T-helper 2 cell (primary cell): Measurements from ENCODE around the gene JAM2.

Experiments used
- DNase-seq, 5 experiments: peaks; one replicate each; pipeline versions ENCODE4 v3.0.0 to v3.0.0-alpha.2; 2012 to 2022

JAM2 gene

DNA sequence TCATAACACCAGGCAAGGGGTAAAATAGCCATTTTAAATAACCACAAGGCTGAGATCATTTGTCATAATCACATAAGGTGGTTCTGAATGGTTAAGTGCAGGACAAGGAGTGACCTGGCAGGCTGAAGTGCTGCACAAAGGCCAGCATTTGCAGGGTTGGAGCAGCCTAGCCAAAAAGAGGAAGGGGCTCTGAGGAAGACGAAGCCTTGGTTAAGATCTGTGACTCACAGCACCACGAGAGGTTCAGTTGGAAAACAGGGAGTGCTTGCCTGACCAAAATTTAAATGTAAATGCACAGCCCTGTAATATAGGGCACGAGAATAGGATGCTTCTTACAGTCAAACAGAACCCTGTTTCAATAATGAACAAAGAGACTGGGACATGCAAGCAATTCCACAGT is 83.6 kb downstream of the JAM2 start:
- no peak for DNase-seq

DNA sequence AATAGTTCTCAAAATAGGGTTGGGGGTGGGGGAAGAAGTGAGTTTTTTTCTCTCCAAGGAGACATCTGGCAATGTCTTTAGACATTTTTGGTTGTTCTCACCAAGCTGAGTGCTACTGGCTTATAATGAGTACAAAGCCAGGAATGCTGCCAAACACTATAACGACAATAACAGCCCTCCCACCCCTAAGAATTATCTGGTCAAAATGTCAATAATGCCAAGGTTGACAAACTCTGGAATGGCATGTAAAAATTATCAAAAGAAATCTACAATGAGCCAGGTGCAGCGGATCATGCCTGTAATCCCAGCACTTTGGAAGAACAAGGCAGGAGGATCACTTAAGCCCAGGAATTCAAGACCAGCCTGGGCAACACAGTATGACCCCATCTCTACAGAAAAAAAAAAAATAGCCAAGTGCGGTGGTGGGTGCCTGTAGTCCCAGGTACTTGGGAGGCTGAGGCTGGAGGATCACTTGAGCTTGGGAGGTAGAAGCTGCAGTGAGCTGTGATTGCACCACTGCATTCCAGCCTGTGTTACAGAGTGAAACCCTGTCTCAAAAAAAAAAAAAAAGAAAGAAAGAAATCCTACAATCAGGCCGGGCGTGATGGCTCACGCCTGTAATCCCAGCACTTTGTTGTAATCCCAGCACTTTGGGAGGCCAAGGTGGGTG is 93.2 kb downstream of the JAM2 start:
- no peak for DNase-seq

DNA sequence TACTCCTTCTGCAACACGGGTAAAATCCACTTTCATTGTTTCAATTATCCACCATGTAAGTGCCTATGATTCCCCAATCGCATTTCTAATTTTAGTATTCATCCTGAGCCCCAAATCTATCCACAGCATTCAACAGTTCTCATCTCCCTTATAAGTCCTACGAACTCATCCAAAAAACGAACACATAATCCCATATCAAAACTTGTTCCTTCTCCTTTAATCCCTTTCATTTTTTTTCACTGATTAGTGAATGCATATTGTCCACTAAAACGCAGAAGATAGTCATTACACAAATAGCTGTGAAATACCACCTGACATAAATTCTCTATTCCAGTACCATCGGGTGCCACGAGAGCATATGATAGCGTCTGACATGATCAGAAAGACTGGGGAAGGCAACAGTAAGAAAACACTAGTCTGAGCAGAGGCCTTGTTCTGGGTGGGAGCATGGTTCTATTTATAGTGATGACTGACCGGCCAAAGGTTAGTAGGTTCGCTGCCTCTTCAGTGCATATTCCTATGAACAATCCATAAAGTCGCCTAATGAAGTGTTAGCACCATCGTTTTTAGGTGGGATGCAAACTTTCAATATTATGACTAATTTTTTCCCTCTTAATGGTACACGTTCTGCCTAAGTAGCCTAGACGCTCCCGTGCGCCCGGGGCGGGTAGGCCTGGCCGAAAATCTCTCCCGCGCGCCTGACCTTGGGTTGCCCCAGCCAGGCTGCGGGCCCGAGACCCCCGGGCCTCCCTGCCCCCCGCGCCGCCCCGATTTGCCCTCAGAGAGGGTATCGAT is 95.0 kb downstream of the JAM2 start:
- DNase-seq, result peak in 2 of 5 experiments; percentile 22 to 63

DNA sequence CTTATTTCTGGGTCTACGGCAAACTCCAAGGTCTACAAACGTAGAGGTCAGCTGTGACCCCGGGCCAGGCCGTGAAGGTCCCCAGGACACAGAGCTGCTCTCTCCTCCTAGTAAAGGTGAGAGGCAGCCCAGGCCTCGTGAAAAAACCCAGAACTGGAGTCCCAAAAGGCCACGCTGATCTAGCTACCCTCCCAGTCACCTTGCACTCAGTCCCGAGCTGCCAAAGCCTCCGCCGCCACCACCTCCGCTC is 95.5 kb downstream of the JAM2 start:
- DNase-seq, result no peak

DNA sequence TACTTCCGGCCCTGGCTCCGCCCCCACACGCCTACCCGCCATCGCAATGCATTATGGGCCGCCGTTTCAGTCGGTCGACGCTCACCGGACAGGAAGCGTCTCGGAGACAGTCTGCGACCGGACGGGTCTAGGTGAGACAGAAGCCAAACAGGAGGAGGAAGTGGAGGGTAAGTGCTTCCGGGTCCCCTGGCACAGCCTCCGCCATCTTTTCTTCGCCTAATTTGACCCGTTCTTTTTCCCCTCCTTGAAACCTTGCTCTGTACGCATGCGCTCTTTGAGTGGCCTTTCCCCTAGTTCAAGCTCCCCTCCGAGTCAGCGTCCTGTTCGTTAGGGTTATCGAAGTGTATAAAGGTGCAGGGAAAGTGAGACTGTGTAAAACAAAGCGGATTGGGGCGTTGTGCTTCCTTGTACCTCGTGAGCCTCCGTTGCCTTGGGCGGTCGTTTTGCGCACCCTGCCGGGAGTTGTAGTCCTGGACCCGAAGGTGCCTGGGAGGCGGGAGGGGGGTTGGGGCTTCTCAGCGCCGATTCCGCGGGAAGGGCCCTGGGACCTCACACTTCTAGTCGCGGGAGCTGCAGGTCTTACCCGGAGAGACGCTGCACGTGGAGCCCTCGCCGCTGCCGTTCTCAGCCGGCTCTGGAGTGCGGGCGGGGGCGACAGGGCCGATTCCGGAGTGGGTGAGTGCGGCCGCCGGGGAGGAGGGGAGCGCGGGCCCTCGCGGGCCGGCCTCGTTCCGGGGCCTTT is 96.0 kb downstream of the JAM2 start, which contains the start of the genes ATP5PF and GABPA:
Gene ATP5PF, minus strand, starts transcription at position 1 of the 742 bp plus-strand sequence. CDS start 5,110 bp downstream, outside the sequence.
Gene GABPA, plus strand, starts transcription at position 69 of the 742 bp plus-strand sequence. CDS start 6,627 bp downstream, outside the sequence.
- peak; percentile 94 to 100 (median 97) for DNase-seq

DNA sequence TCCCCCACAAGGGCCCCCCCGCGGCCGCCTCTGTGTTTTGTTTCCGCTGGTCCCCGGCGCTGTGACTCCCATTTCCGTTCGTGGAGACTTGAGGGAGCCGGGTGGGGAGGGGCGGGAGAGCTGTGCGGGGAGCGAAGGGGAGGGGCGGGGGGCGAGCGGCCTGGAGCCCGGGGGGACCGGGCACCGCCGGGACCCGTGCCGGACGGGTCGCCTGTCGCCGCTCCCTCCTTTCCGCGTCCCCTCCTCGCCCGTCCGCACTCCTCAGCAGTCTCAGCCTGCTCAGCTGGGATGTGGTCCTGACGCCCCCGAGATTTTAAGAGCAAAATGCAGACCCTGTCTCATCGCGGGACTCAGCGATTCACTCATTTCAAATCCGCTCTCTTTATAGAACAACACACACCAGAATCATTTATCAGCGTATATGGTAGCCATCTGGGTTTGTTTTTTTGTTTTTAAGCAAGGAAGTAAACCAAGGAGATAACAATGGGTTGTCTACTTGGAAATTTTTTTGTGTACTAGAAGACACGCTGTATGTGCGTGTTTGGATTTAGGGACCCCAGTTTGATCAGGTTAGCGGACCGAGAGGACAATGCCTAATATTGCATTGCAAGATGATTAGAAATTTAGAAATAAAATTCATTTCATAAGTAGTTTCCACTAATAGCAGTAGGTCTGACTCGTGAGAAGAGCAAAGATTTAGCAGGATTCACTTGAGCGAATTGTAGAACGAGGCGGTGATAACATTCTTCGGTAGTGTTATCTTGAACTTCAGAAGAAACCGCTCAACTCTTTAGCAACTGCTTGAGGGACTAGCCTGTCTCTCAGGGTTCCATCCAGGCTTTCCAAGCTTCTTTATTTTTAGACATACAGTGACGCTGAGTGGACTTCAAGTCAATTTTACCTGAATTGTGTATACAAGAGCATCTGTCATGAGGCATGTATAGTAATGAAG is 96.9 kb downstream of the JAM2 start:
- peak in 2 of 5 experiments; percentile 69 to 84 for DNase-seq

DNA sequence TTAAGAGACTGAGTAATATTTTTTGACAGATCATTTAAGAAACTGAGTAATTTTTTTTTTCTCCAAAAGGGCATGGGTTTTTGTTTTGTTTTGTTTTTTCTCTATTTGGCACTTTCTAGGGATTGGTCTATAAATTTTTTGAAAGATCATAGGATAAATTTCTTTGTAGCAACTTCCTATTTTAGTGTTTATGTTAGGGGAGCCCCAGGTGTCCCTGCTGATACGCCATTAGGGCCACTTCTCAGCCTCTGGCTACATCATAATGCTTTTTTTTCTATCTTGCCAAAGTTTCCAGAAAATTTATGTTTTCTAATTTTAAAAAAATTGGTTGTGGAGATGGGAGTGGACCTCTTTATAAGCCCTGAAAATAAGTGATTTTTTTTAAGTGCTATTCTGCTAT is 98.4 kb downstream of the JAM2 start:
- DNase-seq, result no peak

DNA sequence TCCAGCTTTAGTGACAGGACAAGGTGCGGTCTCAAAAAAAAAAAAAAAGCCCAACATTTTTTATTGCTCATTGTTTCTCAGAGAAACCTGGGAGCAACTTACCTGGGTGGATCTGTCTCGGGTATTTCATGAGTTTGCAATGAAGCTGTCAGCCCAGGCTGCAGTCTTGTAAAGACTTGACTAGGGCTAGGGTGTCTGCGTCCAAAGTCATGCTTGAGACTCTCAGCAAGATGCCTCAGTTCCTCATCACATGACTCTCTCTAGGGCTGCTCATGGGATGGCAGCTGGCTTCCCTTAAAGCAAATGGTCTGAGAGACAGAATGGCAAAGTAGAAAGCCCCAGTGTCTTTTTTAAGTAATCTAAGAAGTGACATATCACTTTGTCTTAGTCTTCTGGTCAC is 103.8 kb downstream of the JAM2 start:
- no peak for DNase-seq

DNA sequence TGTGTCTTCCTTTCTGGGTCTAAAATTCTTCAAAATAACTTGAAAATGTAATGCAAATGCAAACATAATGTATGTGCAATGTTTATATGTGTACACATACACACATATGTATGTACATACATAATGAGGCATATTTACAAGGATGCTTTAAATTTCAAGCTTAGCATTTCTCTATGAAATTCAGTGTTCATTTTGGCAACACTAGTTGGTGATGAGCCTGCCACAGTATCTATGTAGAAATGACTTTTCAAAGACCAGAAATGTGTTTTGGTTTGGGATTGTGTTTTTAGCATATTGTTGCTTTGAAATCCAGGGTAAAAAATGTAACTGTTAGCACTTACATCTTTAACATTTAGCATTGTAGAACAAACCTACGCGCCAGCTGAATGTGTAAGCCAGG is 105.8 kb downstream of the JAM2 start:
- no peak for DNase-seq

DNA sequence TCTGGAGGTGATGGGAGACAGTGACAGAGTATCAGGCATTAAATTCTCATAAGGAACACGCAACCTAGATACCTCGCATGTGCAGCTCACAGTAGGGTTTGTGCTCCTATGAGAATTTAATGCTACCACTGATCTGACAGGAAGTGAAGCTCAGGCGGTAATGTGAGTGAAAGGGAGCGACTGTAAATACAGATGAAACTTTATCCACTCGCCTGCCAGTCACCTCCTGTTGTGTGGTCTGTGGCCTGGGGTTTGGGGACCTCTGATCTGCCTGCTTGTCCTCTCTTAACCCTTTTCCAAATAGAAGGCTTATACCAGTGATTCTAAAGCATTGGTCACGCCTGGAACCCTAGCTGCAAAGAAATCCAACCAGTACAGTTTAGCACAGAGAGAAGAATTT is 111.0 kb downstream of the JAM2 start:
- DNase-seq, result peak in 1 of 5 experiments; percentile 42

DNA sequence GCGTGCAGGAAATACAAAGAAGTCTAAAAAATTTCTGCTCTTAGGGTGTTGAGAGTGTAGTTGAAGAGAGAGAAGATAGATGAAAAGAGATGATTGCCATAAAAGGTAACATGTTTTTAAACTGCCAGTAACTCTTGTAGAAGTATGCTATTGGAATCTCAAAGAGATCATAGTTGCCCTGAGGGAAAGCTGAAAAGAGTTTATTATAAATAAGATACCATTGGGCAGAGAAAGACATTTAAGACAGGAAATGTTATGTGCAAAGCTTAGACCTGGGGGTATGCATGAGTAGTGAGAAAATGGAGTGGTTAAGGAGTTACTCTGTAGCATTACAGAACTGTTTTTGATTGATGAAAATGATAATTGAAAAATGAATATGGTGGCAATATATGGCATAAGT is 113.4 kb downstream of the JAM2 start:
- DNase-seq, result no peak

DNA sequence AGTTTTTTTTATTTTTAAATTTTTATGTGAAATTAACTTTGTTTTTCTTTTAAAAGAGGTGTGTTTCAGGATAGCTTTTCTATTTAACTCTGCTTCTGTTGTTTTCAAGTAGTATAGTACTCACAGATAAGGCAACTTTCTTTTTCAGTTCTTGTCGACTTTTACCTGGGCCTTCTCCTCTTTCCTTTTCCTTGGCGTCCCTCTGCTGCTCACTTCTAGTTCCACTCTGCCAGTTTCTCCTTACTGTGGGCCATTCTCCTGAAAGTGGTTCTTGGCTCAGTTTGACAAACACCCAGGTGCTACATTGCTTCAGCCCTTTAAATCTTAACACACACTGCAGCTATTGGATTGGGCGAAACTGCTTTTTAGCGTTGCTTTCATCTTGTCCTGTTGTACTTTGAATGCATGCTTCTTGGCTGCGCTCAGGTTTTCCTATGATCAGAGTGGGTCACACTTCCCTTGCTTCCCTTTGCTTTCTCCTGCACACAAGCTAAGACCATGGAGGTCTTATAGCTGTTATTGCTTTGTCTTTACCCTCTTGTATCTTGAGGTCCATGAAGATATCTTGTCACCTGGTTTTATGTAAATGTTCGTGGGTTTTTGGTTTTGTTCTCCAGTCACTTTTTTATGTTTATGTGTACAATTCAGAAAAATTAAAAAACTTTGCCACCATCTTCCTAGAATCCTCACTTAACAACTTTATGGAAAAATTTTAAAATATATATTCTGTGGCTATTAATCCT is 117.3 kb downstream of the JAM2 start:
- DNase-seq, result no peak

DNA sequence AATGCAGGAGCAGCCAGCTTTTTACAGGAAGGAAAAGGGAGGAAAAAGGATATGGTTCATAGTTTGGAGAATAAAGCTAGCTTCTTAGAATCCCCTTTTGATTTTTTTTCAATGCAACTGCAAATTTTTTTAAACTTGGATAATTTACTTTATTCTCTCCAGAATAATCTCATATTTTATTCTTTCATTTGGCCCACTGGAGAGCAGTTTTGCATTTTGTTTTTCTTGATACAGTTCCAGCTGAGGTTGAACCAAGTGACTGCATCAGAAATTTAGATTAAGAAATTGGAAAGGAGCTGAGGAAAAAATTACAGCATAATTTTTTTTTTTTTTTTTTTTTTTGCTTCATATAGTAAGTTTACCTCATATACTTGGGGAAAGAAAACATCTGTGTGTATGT is 118.5 kb downstream of the JAM2 start:
- DNase-seq, result no peak

DNA sequence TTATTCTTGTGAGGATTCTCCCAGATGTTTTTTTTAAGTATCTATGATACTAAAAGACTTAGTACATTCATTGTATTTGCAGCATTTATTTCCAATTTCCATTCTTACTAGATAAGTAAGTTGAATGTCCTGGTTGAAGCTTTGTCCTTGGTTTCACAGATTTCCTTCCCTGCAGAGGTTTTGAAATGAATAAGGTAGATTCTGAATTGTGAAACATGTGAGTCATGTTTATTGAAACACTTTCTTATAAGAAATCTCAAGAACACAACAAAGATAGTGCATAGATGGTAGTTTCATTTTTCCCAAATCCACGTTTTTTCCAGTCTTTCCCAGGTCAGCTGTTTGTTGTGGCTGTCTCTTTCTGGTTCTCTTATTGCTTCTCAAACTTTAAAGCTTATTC is 120.5 kb downstream of the JAM2 start:
- DNase-seq, result no peak

DNA sequence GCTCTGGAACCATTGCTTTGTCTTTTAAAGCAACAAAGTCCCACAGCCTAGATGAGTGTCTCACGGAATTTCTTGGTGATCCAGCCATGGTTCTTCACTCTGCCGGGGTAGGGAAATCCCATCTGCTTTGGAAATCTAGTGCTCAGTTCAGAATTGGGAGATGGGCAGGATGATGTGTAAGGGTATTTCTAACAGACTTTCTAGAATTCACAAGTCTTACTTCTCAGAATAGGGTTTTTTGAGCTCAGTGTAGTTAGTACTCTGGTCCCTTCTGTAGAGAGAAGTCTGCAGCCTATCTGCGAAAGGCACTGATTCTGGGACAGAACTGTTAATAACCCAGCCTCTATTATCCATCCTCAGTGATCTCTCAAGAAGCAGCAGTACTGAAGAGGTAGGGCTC is 121.0 kb downstream of the JAM2 start:
- DNase-seq, result no peak

DNA sequence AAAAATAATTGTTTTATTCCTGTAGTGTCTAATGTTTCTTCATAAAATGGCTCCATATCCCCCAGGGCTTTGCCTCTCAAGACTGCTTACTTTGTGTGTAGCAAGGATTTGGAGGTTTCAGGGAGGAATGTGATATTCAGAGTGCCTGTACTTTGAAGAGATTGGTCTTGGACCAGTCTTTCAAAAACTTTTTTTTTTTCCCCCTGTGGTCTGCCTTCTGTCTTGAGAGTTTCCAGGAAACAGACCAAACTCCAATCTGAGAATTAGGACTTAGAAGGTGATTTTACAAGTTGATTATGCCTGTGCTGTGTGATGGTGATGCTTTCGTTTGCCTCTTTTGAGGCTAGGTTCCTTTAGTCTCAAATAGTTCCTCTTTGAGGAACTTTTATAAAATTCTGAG is 121.6 kb downstream of the JAM2 start:
- DNase-seq, result no peak

DNA sequence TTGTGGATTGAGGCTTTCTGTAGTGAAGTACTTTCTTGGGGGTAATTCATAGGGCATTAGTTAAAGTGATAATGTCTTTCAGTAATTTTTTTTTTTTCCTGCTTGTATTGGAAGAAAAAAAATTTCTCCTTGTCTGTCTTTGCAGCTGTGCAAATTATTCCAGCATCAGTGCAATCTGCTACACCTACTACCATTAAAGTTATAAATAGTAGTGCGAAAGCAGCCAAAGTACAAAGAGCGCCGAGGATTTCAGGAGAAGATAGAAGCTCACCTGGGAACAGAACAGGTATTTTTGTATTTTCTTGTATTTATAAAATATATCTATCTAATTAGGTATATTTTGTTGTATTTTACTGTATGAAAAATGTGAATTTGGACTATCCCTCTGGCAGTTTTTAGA is 125.0 kb downstream of the JAM2 start:
- no peak for DNase-seq
